GM12864 (cell line): ENCODE data around the gene DERL2.

Experiments used
- DNase-seq: peaks from one replicate; pipeline ENCODE4 v3.0.0-alpha.2; 2011; ENCODE audit warnings: low read depth
- H3K4me3 ChIP-seq: 2 replicates; pipeline ENCODE4 v1.5.1; 2011; ENCODE audit warnings: mild to moderate bottlenecking, low read depth, low read length, control low read depth
- TF ChIP-seq, protein P1 (sequence below): IDR thresholded peaks from 2 replicates; pipeline ENCODE4 v1.5.1; 2011; ENCODE audit warnings: low read depth, mild to moderate bottlenecking, moderate library complexity, low read length, control low read depth, inconsistent platforms; ENCODE audit errors: missing control alignments

DERL2 gene

DNA sequence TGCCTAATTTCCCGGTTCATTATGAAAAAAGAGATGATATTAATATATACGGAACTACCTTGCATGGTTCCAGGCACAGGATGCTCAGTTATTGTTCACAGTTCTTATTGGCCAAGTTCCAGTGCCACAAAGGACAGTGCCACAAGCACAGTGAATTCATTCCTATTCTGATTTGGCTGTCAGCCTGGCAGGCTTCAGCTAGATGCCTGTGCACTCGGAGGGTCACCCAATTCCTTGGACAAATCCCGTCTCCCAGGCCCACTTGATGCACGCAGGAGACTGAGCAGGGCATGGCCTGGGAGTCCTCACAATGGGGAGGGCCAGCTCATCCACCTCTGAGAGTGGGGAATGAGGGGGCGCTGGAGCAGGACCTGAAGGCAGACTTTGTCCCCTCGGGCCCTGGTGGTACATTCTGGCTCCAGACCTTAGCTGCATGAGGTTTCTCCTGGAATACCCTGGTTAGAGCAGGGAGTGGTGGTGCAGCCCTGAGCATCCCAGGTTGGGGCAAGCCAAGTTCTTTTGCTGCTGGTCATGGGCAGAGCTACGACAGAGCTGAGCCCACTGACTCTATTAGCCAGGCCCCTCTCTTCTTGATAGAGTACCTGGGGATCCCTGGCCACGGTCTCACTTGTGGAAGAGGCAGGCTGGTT lies 41.7 kb upstream of the DERL2 start:
- no peak for DNase-seq
- H3K4me3 ChIP-seq: no peak overlapping the region
- TF ChIP-seq, protein P1, sequence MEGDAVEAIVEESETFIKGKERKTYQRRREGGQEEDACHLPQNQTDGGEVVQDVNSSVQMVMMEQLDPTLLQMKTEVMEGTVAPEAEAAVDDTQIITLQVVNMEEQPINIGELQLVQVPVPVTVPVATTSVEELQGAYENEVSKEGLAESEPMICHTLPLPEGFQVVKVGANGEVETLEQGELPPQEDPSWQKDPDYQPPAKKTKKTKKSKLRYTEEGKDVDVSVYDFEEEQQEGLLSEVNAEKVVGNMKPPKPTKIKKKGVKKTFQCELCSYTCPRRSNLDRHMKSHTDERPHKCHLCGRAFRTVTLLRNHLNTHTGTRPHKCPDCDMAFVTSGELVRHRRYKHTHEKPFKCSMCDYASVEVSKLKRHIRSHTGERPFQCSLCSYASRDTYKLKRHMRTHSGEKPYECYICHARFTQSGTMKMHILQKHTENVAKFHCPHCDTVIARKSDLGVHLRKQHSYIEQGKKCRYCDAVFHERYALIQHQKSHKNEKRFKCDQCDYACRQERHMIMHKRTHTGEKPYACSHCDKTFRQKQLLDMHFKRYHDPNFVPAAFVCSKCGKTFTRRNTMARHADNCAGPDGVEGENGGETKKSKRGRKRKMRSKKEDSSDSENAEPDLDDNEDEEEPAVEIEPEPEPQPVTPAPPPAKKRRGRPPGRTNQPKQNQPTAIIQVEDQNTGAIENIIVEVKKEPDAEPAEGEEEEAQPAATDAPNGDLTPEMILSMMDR: no peak

DNA sequence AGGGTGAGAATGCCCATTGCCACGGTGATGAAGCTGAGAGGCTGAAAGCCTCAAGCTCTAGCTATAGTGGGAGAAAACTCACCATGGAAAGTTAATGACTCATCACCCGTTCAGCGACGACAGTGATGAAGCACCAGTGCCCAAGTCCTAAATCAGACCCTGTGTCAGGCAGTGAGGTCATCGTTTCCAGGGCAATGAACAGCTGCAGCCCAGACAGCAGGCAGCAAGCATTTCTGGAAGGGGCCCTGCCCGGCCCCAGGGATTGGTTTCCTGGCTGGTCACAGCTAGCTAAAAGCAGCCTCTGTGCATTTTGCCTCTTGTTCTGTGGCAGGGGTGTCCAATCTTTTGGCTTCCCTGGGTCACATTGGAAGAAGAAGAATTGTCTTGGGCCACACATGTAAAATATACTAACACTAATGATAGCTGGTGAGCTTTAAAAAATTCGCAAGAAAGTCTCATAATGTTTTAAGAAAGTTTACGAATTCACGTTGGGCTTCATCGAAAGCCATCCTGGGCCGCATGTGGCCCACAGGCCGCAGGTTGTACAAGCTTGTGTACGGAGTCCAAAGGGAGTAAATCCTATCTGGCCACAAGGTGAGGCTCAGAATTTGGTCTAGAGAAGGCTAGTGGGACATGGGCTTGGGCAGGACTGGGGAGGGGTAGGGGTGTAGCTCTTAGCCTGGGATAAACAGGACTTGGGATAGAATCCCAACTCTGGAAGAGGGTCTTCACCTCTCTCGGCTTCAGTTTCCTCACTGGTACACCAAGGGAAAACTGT lies 41.0 kb upstream of the DERL2 start:
- TF ChIP-seq, protein P1: no peak
- H3K4me3 ChIP-seq: no peak overlapping the region
- DNase-seq: no peak

DNA sequence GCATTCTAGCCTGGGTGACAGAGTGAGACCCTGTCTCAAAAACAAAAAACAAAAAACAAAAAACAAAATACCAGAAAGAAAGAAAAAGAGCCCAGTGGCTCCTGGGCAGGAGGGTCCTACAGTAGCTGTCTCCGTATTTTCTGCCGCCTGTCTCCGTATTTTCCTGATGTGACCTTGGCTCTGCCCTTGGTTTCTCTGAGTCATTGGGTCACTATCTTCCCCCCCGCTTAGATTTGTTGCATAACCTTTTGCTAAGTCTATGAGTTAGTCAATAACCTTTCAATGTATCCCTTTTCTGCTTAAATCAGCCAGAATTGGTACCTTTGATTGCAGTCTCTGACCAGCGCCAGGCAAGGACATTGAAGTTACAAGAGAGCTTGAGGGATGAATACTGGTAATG lies 37.3 kb upstream of the DERL2 start:
- no peak for DNase-seq
- TF ChIP-seq, protein P1: no peak
- no peak overlapping the region for H3K4me3 ChIP-seq

DNA sequence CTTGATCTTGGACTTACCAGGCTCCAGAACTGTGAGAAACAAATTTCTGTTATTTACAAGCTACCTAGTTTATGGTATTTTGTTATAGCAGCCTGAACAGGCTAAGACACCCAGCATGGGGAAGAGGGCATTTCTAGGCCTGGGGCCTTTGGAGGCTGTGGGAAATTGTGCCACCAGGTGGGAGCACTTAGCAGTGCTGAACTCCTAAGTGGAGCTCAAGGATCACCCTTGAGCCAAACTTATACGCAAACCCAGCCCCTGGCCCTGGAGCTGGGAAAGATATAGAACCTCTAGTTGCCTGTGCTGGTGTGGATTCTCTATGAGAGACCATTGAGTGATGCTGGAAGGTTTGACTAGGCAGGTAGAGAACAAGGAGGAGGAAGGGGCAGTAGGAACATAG lies 36.5 kb upstream of the DERL2 start:
- DNase-seq: no peak
- H3K4me3 ChIP-seq: no peak overlapping the region
- TF ChIP-seq, protein P1: no peak

DNA sequence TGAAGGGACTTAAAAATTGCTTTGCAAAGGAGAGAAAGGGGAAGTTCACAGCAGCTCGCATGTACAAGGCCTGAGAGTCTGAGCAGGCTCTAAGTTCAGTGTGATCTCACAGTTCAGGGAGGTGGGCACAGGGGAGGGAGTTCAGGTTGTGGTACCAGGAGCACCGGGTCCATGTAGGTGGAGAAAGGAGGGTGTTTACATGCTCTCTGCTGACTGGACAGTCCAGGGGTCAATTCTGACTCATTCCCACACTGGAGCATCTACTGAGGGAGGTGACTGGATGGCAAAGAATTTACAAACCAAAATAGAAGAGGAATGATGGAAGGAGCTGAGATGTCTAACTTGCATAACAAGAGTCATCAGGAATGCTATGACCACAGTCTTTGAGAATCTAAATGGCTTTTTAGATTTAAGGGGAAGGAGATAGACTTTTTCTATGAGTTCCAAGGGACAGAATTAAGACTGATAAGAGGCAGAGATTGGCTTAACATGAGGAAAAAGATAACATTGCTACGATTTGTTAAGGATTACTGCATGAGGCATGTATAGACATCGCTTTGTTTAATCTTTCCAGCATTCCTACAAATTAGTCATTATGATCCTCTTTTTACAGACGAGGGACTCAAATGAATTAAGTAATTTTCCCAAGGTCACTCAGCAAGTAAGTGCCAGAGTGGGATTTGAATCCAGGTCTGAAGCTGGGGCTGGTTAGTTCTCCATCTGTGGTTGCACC lies 30.2 kb upstream of the DERL2 start:
- TF ChIP-seq, protein P1: no peak
- H3K4me3 ChIP-seq: no peak overlapping the region
- DNase-seq: no peak

DNA sequence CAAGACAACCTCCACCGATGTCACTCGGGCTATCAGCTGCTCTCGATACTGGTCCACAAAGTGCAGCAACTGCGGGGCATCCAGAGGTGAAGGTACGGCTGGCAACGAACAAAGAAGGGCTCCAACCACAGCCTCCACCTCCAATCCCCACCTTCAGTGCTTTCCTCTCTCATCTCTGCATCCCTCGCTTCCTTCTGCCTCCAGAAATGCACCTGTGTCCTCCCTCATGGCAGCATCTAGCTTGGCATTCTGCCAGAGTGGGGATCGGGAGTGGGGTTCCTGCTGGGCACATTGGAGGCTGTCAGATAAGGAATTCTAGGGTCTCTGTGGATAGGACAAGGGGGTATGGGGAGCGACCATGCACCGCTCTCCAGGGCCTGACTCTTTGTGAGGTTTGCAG lies 29.0 kb upstream of the DERL2 start:
- TF ChIP-seq, protein P1: no peak
- no peak for DNase-seq
- no peak overlapping the region for H3K4me3 ChIP-seq
